HepG2 (cell line): ENCODE results near the gene COPS4. TPM values are rescaled to one million over a fixed set of nuclear protein-coding genes. Genes with fewer than 3 reads are reported as not detected.
A peak's percentile ranks its signal among the peaks of the same experiment; 100 is the strongest.

Experiments used
- ARID4A ChIP-seq: sonication (generic); formaldehyde crosslinking; IDR thresholded peaks from 2 replicates; pipeline ENCODE4 v1.5.0; 2020; ENCODE audit warnings: mild to moderate bottlenecking, missing genetic modification reagents, borderline replicate concordance
- ATF6 ChIP-seq: sonication (generic); formaldehyde crosslinking; conservative IDR thresholded peaks from 2 replicates; pipeline ENCODE4 v1.4.0; 2020; ENCODE audit warnings: missing genetic modification reagents
- KAT7 ChIP-seq: IDR thresholded peaks from 2 replicates; pipeline ENCODE4 v1.6.1; 2018; ENCODE audit warnings: borderline replicate concordance, missing compliant biosample characterization
- KDM3A ChIP-seq: IDR thresholded peaks from 2 replicates; pipeline ENCODE4 v1.6.1; 2018; ENCODE audit warnings: low read depth, missing compliant biosample characterization
- POGZ ChIP-seq: sonication (generic); formaldehyde crosslinking; IDR thresholded peaks from 2 replicates; pipeline ENCODE4 v1.4.0; 2020; ENCODE audit warnings: mild to moderate bottlenecking, missing genetic modification reagents
- THAP11 ChIP-seq: IDR thresholded peaks from 2 replicates; pipeline ENCODE4 v1.6.1; 2016; ENCODE audit warnings: missing biosample characterization, missing genetic modification reagents
- ZBTB14 ChIP-seq: sonication (generic); formaldehyde crosslinking; IDR thresholded peaks from 2 replicates; pipeline ENCODE4 v1.4.0; 2020; ENCODE audit warnings: missing genetic modification reagents
- ZBTB44 ChIP-seq: sonication (generic); formaldehyde crosslinking; IDR thresholded peaks from 2 replicates; pipeline ENCODE4 v1.4.0; 2020; ENCODE audit warnings: missing genetic modification reagents
- ZBTB46 ChIP-seq: sonication (generic); formaldehyde crosslinking; IDR thresholded peaks from 2 replicates; pipeline ENCODE4 v1.4.0; 2020; ENCODE audit warnings: mild to moderate bottlenecking, missing genetic modification reagents, borderline replicate concordance
- ZC3H4 ChIP-seq: sonication (generic); formaldehyde crosslinking; IDR thresholded peaks from 2 replicates; pipeline ENCODE4 v1.4.0; 2020; ENCODE audit warnings: missing genetic modification reagents, borderline replicate concordance
- ZNF274 ChIP-seq: sonication (generic); formaldehyde crosslinking; IDR thresholded peaks from 2 replicates; pipeline ENCODE4 v1.5.1; 2020; ENCODE audit warnings: mild to moderate bottlenecking, missing genetic modification reagents
- ZNF362 ChIP-seq: sonication (generic); formaldehyde crosslinking; IDR thresholded peaks from 2 replicates; pipeline ENCODE4 v1.4.0; 2020; ENCODE audit warnings: missing genetic modification reagents, mild to moderate bottlenecking, borderline replicate concordance
- ZNF746 ChIP-seq: sonication (generic); formaldehyde crosslinking; IDR thresholded peaks from 2 replicates; pipeline ENCODE4 v1.8.0; 2022; ENCODE audit warnings: mild to moderate bottlenecking, missing genetic modification reagents
- ZNF75D ChIP-seq: sonication (generic); formaldehyde crosslinking; IDR thresholded peaks from 2 replicates; pipeline ENCODE4 v1.8.1; 2023; ENCODE audit warnings: missing genetic modification reagents, mild to moderate bottlenecking, borderline replicate concordance
- ZNF775 ChIP-seq: sonication (generic); formaldehyde crosslinking; IDR thresholded peaks from 2 replicates; pipeline ENCODE4 v1.4.0; 2020; ENCODE audit warnings: missing genetic modification reagents, mild to moderate bottlenecking, moderate library complexity, borderline replicate concordance
- ZNF841 ChIP-seq: sonication (generic); formaldehyde crosslinking; IDR thresholded peaks from 2 replicates; pipeline ENCODE4 v1.8.1; 2023; ENCODE audit warnings: missing genetic modification reagents, borderline replicate concordance
- polyA plus RNA-seq, 8 experiments: library from polyadenylated mRNA; depleted of rRNA in 3 of 8; stranded (reverse) in 7 of 8; unstranded in 1 of 8; fragments of >200 nt; fragmentation: Illumina TruSeq in 4 of 8; extraction: Trizol in 4 of 8; gene quantifications; 2 replicates each; pipeline versions ENCODE4 v1.2.1 to v1.2.3, GENCODE V29; 2011 to 2016; ENCODE audit warnings: low read depth in 4 of 8, missing spikeins in 1 of 8, mixed read lengths in 1 of 8; ENCODE audit not compliant: insufficient read depth in 1 of 8
- total RNA-seq, 5 experiments: library from RNA; depleted of rRNA; stranded (reverse); fragments of >200 nt; fragmentation: Illumina TruSeq; extraction: Trizol; gene quantifications; 2 replicates each; pipeline ENCODE4 v1.2.3, GENCODE V29; 2016; ENCODE audit warnings: low read depth in 1 of 5

The COPS4 gene
- total and polyA plus RNA-seq, 2 of the 13 experiments (the other 11 are each of a cell fraction or from before 2014, with no cell fraction given): 28.8 to 52.5 TPM

- TF ChIP-seq ZBTB14 (CRISPR knock-in tag): no peak
- TF ChIP-seq ZC3H4 (CRISPR knock-in tag): no peak
- TF ChIP-seq POGZ: no peak
- peak; percentile 54 for TF ChIP-seq THAP11 (CRISPR knock-in tag)
- no peak for TF ChIP-seq ZNF775 (CRISPR knock-in tag)
- no peak for TF ChIP-seq ATF6 (CRISPR knock-in tag)
- TF ChIP-seq ZNF75D: no peak
- no peak for TF ChIP-seq ZNF362 (CRISPR knock-in tag)
- TF ChIP-seq KAT7 (CRISPR knock-in tag): peak; percentile 79; the same call in 1 of the 2 replicates
- peak; percentile 88 for TF ChIP-seq ARID4A (CRISPR knock-in tag)
- TF ChIP-seq ZNF746 (CRISPR knock-in tag): no peak
- TF ChIP-seq ZNF274: no peak; the same call in 1 of the 2 replicates
- no peak for TF ChIP-seq ZBTB44 (CRISPR knock-in tag)
- no peak for TF ChIP-seq ZNF841 (CRISPR knock-in tag)
- TF ChIP-seq ZBTB46 (CRISPR knock-in tag): no peak
- no peak for TF ChIP-seq KDM3A (CRISPR knock-in tag)
These were observed 24.3 kb upstream of the COPS4 start, which contains the start of gene LIN54 (continued) for GRCh38 chr4:83010522-83011318.
